Transverse colon (tissue), 4 donors: ENCODE results near the gene SERPINI2.

Experiments
- CTCF ChIP-seq, 5 experiments: fragments of 200-600 bp in 3 of 5; fragments of 450-650 bp in 2 of 5; sonication (generic) in 3 of 5; IDR thresholded peaks; 1 replicate in 2 of 5; 2 replicates in 3 of 5; pipeline ENCODE4 v1.5.1; 2016 to 2017; ENCODE audit warnings: antibody characterized with exemption in 5 of 5, inconsistent platforms in 3 of 5, mild to moderate bottlenecking in 2 of 5, moderate library complexity in 1 of 5
- EP300 ChIP-seq: sonication (generic); formaldehyde crosslinking; IDR thresholded peaks from one replicate; pipeline ENCODE4 v1.6.1; 2017; ENCODE audit warnings: antibody characterized with exemption, low read depth
- POLR2A ChIP-seq: fragments of 450-650 bp; IDR thresholded peaks from one replicate; pipeline ENCODE4 v1.6.1; 2016; ENCODE audit warnings: antibody characterized with exemption, mild to moderate bottlenecking, moderate library complexity
- POLR2AphosphoS5 ChIP-seq, 3 donors: sonication (generic); formaldehyde crosslinking; IDR thresholded peaks; one replicate each; pipeline ENCODE4 v1.6.1; 2016; ENCODE audit warnings: antibody characterized with exemption in 3 of 3

- TF ChIP-seq POLR2A, result no peak
- no peak for TF ChIP-seq EP300
- no peak for TF ChIP-seq CTCF (IDR thresholded peaks at IDR 0.05)
- no peak for TF ChIP-seq POLR2AphosphoS5 (IDR thresholded peaks at IDR 0.05)
Observed at GRCh38 chr3:167441256-167441655, 32.6 kb downstream of the SERPINI2 start.
